ENCODE data around the gene KCNIP4. TPM values are rescaled to one million over a fixed set of nuclear protein-coding genes. Genes with fewer than 3 reads are reported as not detected.

The KCNIP4 gene
- total and polyA plus RNA-seq, 2 donors (not counting 3 experiments of a cell fraction or from before 2014, with no cell fraction given), result not detected

DNA sequence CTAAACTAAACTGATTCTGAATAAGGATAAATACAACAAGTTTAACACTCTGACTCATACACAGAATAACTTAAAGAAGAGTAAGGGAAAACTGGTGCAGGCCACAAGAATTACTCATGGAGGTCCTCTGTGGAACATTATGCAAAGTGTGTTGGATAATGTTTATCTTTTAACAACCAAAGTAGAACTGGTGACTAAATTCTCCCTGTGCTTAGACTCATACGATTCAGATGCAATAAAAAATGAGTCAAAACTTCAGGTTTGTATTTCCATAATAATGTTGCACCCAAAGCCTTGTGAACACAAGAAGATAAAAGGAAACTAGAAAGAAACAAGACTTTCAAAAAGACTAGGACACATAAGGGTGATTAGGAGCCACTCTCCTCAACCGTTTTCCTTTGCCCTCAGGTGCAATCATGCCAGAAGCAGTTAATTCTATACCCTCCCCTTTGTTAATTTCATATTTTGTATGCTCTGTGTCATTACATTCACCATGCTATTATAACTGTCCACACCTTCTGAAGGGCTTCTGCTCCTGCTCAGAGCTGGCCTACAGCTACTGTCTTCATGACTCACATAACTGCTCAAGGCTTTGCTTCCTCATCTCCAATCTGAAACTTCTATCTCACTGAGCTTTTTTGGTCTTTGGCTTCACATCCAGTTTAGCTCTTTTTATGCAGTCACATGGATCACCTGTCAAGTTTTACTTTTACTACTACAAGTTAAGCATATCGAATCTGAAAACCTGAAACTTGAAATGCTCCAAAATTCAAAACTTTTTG is 60.2 kb downstream of the KCNIP4 start:
- H3K4me2 ChIP-seq (ENCODE audit: insufficient read depth, low read length), result no peak overlapping the region
- DNase-seq (ENCODE audit: low read depth, low spot score), result no peak
- H3K9ac ChIP-seq (replicated peaks; ENCODE audit: extremely low read depth, insufficient read depth, low read length), result no peak overlapping the region
- intact Hi-C loops (cut with micrococcal nuclease), result no loop called here
- no peaks in the 10 kb centered on the region for H3K4me1 ChIP-seq (ENCODE audit: control insufficient read depth, extremely low read depth, insufficient read depth, low read length)
- no peak overlapping the region for H3K27ac ChIP-seq (ENCODE audit: insufficient read depth, low read depth, low read length)
- no peak overlapping the region for H2AFZ ChIP-seq (ENCODE audit: low read depth, low read length)
- ChIA-PET CTCF (no interaction called here), POLR2A (no interaction called here)
- FAIRE-seq, result no peak
- no peaks in the 10 kb centered on the region for H3K79me2 ChIP-seq (ENCODE audit: control insufficient read depth, insufficient read depth, low read length)
- H3K36me3 ChIP-seq (ENCODE audit: control insufficient read depth in 2 of 2, extremely low read depth in 1 of 2, insufficient read depth in 2 of 2, low read length in 2 of 2), result no peaks in the 10 kb centered on the region
- TF ChIP-seq, protein P1, sequence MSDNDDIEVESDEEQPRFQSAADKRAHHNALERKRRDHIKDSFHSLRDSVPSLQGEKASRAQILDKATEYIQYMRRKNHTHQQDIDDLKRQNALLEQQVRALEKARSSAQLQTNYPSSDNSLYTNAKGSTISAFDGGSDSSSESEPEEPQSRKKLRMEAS (IDR thresholded peaks at IDR 0.05; ENCODE audit: insufficient read depth, insufficient read length), result no peak
- no peak for TF ChIP-seq POLR2A (IDR thresholded peaks at IDR 0.05; ENCODE audit: low read depth, low read length)
- no peak for TF ChIP-seq MYC (IDR thresholded peaks at IDR 0.05; ENCODE audit: low read depth, low read length)
- TF ChIP-seq POLR2AphosphoS5 (IDR thresholded peaks at IDR 0.05; ENCODE audit: insufficient read depth, low read depth, low read length), result no peak
- TF ChIP-seq JUN (IDR thresholded peaks at IDR 0.05; ENCODE audit: borderline replicate concordance, insufficient read depth, insufficient read length, low read depth), result no peak
- peak; percentile 39 for TF ChIP-seq FOS (IDR thresholded peaks at IDR 0.05; ENCODE audit: borderline replicate concordance, insufficient read depth, low read length)
- TF ChIP-seq, protein P2, sequence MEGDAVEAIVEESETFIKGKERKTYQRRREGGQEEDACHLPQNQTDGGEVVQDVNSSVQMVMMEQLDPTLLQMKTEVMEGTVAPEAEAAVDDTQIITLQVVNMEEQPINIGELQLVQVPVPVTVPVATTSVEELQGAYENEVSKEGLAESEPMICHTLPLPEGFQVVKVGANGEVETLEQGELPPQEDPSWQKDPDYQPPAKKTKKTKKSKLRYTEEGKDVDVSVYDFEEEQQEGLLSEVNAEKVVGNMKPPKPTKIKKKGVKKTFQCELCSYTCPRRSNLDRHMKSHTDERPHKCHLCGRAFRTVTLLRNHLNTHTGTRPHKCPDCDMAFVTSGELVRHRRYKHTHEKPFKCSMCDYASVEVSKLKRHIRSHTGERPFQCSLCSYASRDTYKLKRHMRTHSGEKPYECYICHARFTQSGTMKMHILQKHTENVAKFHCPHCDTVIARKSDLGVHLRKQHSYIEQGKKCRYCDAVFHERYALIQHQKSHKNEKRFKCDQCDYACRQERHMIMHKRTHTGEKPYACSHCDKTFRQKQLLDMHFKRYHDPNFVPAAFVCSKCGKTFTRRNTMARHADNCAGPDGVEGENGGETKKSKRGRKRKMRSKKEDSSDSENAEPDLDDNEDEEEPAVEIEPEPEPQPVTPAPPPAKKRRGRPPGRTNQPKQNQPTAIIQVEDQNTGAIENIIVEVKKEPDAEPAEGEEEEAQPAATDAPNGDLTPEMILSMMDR (IDR thresholded peaks at IDR 0.05; ENCODE audit: extremely low read depth in 1 of 2, insufficient read depth in 1 of 2, low read depth in 1 of 2, low read length in 2 of 2), result no peak
- no TSS peak for BruUV-seq (replicated peaks)
- H3K9me3 ChIP-seq (replicated peaks; ENCODE audit: control insufficient read depth, insufficient read depth, low read length), result no peaks in the 10 kb centered on the region
- H4K20me1 ChIP-seq (replicated peaks; ENCODE audit: control insufficient read depth, extremely low read depth, insufficient read depth, low read length), result no peaks in the 10 kb centered on the region
- dilution Hi-C loops (cut with MboI; ENCODE audit: extremely low pct_ligation_motif_present, low sequenced_read_pairs), result no loop called here
- no peaks in the 10 kb centered on the region for H3K27me3 ChIP-seq (ENCODE audit: control insufficient read depth in 2 of 2, insufficient read depth in 2 of 2, low read length in 2 of 2)
- no peak overlapping the region for H3K4me3 ChIP-seq (replicated peaks in 1 of 3; ENCODE audit: insufficient read depth in 1 of 3, low read depth in 1 of 3, low read length in 3 of 3)
- H3K9me1 ChIP-seq (replicated peaks; ENCODE audit: control insufficient read depth, extremely low read depth, insufficient read depth, low read length), result no peaks in the 10 kb centered on the region

Data from endothelial cell of umbilical vein (primary cell).